Measurements from ENCODE around the gene PRICKLE1.

GRCh38 chr12:42516573-42516972 is 73.0 kb downstream of the PRICKLE1 start:
- no peak for TF ChIP-seq CTCF (IDR thresholded peaks at IDR 0.05)
- TF ChIP-seq POLR2A (IDR thresholded peaks at IDR 0.05) = no peak

Measured in breast epithelium (tissue), 3 donors.